Measurements from ENCODE around the gene TPO. TPM values are rescaled to one million over a fixed set of nuclear protein-coding genes. Genes with fewer than 3 reads are reported as not detected.

The TPO gene
- total RNA-seq, 3 donors from 2014 or later, result 1.3 to 5.7 (median 2.3) TPM

DNA sequence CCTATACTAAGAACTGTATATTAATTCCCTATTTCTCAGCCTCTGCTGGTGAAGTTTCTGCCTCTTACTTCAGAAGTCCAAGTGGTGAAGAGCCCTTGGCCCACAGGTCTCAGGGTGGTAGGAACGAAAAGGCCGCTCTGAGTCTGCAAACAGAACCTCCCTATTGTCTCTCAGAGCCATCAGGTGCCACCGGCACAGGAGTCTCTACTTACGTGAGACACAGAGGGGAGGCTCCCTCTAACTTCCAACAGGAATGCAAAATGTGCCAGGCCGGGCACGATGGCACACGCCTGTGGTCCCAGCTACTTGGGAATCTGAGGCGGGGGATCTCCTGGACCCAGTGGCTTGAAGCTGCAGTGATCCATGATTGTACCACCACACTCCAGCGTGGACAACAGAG is 143.0 kb downstream of the TPO start:
- Histone ChIP-seq H3K4me3 (no peak overlapping the region), H3K4me1 (ENCODE audit: low read depth) (no peaks in the 10 kb centered on the region), H3K9me3 (no peaks in the 10 kb centered on the region), H3K36me3 (ENCODE audit: low read depth) (no peaks in the 10 kb centered on the region)
- ATAC-seq (no peak), DNase-seq (no peak)
- intact Hi-C loops (cut with DNase I, micrococcal nuclease), result no loop called here
- TF ChIP-seq, protein P1, sequence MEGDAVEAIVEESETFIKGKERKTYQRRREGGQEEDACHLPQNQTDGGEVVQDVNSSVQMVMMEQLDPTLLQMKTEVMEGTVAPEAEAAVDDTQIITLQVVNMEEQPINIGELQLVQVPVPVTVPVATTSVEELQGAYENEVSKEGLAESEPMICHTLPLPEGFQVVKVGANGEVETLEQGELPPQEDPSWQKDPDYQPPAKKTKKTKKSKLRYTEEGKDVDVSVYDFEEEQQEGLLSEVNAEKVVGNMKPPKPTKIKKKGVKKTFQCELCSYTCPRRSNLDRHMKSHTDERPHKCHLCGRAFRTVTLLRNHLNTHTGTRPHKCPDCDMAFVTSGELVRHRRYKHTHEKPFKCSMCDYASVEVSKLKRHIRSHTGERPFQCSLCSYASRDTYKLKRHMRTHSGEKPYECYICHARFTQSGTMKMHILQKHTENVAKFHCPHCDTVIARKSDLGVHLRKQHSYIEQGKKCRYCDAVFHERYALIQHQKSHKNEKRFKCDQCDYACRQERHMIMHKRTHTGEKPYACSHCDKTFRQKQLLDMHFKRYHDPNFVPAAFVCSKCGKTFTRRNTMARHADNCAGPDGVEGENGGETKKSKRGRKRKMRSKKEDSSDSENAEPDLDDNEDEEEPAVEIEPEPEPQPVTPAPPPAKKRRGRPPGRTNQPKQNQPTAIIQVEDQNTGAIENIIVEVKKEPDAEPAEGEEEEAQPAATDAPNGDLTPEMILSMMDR (IDR thresholded peaks at IDR 0.05), result no peak

DNA sequence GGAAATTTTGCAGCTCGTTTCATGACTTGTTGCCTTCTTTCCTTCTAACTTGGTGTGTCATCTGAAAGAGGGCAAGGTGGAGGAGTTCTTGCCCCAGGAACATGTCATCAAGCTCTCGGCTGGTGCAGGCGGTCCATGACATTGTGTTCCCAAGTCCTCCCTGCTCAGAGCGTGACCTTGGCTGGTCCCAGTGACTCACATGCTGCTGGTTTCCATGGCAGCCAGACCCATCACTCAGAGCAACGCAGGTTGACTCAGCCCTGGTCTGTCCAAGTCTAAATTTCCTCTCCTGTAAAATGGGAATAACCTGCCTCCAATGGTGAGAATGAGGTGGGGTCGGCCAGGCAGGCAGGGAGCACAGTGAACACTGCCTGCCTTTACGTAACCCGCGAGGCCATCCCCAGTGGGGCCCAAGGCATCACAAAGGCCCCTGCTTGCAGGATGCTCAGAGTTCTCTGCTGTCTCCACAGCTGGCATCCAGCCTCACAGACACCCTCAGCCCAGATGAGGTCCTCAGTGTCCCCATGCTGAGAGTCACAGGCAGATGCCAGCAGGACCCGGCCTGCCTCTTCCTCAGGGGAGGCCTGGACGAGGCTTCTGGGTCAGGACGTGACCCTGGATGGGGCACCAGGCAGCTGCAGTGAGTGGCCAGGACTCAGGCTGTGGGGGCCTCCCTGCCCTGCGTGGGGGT is 143.7 kb downstream of the TPO start:
- TF ChIP-seq, protein P1 (IDR thresholded peaks at IDR 0.05), result no peak
- ATAC-seq (no peak), DNase-seq (no peak)
- Histone ChIP-seq H3K36me3 (ENCODE audit: low read depth) (no peaks in the 10 kb centered on the region), H3K4me3 (no peak overlapping the region), H3K4me1 (ENCODE audit: low read depth) (no peaks in the 10 kb centered on the region), H3K9me3 (no peaks in the 10 kb centered on the region)
- intact Hi-C loops (cut with DNase I, micrococcal nuclease), result no loop called here

DNA sequence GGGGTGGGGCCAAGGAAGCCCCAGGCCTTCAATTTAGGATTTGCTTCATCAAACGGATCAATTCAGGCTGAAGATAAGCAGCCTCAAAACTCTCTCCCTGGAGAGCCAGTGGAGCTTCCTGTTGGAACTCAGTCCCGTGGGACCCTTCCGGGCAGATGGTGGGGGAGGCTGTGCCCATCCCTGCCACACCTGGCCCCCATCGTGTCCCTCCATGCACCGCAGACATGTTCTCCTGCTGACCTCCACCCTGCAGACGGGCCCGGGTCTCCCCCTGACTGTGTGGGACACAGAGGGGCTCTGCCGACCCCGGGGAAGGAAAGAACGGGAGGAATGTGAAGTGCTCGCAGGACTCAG is 144.2 kb downstream of the TPO start:
- intact Hi-C loops (cut with DNase I, micrococcal nuclease), result no loop called here
- Histone ChIP-seq H3K4me1 (ENCODE audit: low read depth) (no peaks in the 10 kb centered on the region), H3K9me3 (no peaks in the 10 kb centered on the region), H3K4me3 (no peak overlapping the region), H3K36me3 (ENCODE audit: low read depth) (no peaks in the 10 kb centered on the region)
- ATAC-seq, result no peak
- TF ChIP-seq, protein P1 (IDR thresholded peaks at IDR 0.05), result no peak
- DNase-seq, result no peak

DNA sequence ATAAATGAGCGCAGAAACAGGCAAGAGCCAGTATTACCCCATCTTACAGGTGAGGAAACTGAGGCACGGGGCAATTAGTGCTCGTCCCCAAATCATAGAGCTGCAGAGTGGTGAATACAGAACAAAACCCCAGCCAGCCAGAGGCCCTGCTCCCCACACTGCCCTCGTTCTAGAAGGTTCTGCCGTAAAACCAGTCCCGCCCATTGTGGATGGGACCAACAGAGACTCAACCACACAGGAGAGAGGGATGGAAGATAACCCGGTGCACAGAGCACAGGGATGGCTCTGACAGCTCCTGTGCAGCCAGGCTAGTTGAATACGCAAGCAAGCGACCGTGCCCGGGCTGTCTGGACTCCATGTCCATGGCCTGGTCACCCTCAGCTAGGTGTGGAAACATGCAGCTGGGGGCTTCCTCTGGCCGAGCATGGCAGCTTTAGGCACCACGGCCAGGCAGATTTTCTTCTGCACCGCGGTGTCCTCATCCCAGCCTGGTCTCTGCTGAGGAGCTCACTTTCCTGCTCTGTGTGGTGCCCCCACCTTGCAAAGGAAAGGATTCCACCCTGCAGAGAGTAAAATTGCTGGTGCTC is 146.4 kb downstream of the TPO start:
- Histone ChIP-seq H3K4me1 (ENCODE audit: low read depth) (no peaks in the 10 kb centered on the region), H3K36me3 (ENCODE audit: low read depth) (no peaks in the 10 kb centered on the region), H3K9me3 (no peaks in the 10 kb centered on the region), H3K4me3 (no peak overlapping the region)
- DNase-seq (no peak), ATAC-seq (no peak)
- TF ChIP-seq, protein P1 (IDR thresholded peaks at IDR 0.05), result no peak
- intact Hi-C loops (cut with DNase I, micrococcal nuclease), result no loop called here

DNA sequence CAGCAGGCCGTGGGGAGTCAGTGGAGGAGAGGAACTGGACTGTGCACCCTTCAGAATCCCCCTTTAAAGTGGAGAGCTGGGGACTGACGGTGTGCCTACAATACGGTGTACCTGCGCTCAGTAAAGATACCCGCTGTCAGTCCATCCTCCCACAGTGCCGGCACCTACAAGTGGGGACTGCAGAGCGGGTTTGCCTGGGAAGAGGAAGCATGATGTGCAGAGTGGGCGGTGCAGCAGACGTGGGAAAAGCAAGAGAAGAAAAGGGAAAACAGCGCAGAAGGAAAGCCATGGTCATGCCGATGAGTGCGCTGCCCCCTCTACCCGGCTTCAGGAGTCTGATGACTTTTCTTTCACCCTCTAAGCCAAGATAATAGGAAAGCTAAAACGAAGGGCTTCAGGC is 148.0 kb downstream of the TPO start:
- TF ChIP-seq, protein P1 (IDR thresholded peaks at IDR 0.05), result no peak
- DNase-seq, result no peak
- H3K9me3 ChIP-seq, result no peaks in the 10 kb centered on the region
- H3K4me3 ChIP-seq, result no peak overlapping the region
- intact Hi-C loops (cut with DNase I, micrococcal nuclease), result no loop called here
- H3K36me3 ChIP-seq (ENCODE audit: low read depth), result no peaks in the 10 kb centered on the region
- no peaks in the 10 kb centered on the region for H3K4me1 ChIP-seq (ENCODE audit: low read depth)
- ATAC-seq, result no peak

Measured in mucosa of descending colon (tissue), 3 donors.